Calu3 (cell line): ENCODE results near the gene TENM4. TPM values are rescaled to one million over a fixed set of nuclear protein-coding genes. Genes with fewer than 3 reads are reported as not detected.

Source experiments
- BruUV-seq: library from RNA; stranded (reverse); fragments of 400-500 nt; replicated peaks from 2 replicates; lab custom pipeline; 2021; lab: Mats Ljungman, UMichigan
- CTCF ChIA-PET: fragments of 300-600 bp; sonication (Branson Sonifier 250); formaldehyde crosslinking; loops from one replicate; lab custom pipeline; 2022; ENCODE audit warnings: antibody characterized with exemption; lab: Charles Lee
- DNase-seq: peaks from one replicate; pipeline ENCODE4 v3.0.0; 2022
- H3K27ac Mint-ChIP-seq: one replicate; pipeline ENCODE4 v1.8.0; 2022; ENCODE audit warnings: mixed read lengths; ENCODE audit not compliant: unreplicated experiment
- H3K27me3 Mint-ChIP-seq: one replicate; pipeline ENCODE4 v1.8.0; 2022; ENCODE audit warnings: mixed read lengths; ENCODE audit not compliant: unreplicated experiment
- H3K36me3 Mint-ChIP-seq: one replicate; pipeline ENCODE4 v1.8.0; 2022; ENCODE audit warnings: mild to moderate bottlenecking, moderate library complexity, mixed read lengths; ENCODE audit not compliant: insufficient read depth, unreplicated experiment
- H3K4me1 Mint-ChIP-seq: one replicate; pipeline ENCODE4 v1.8.0; 2022; ENCODE audit warnings: mild to moderate bottlenecking, low read depth, mixed read lengths; ENCODE audit not compliant: unreplicated experiment
- H3K4me3 Mint-ChIP-seq: one replicate; pipeline ENCODE4 v1.8.0; 2022; ENCODE audit warnings: mild to moderate bottlenecking, low read depth, moderate library complexity, mixed read lengths; ENCODE audit not compliant: unreplicated experiment
- H3K9me3 Mint-ChIP-seq: one replicate; pipeline ENCODE4 v1.8.0; 2022; ENCODE audit warnings: low read depth, mixed read lengths; ENCODE audit not compliant: unreplicated experiment
- intact Hi-C: fragments of 100-400 bp; cut with micrococcal nuclease; formaldehyde crosslinking; loops from one replicate; pipeline ENCODE4 v1.10.0; 2022; ENCODE audit not compliant: unreplicated experiment
- total RNA-seq: library from RNA; stranded (reverse); gene quantifications from 2 replicates; pipeline ENCODE4 v1.2.3, GENCODE V29; 2022
- TF ChIP-seq, protein P1 (sequence below): fragments of 200-600 bp; IDR thresholded peaks from one replicate; pipeline ENCODE4 v1.8.0; 2022; ENCODE audit warnings: antibody characterized with exemption; ENCODE audit not compliant: unreplicated experiment

Gene TENM4
- total RNA-seq, 1 experiment from 2014 or later = not detected

DNA sequence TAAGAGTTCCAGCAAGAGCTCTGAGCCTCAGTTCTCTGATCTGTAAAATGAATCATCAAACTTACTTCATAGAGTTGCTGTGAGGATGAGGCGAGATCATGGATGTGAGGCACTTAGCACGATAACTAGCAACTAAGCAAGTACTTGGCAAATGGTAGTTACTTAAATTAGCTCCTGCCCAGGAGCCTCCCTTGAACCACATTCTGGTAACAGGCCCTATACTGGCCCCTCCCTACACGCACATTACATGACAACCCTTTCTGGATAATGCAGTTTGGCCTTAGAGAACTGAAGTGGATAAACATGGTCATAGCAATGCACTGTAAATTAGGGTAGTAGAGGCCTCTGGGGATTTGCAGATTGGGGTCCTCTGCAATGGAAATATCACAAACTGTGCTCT, 678.7 kb downstream of the TENM4 start:
- CTCF ChIA-PET = interaction anchor here (1.1 kb wide), 1 partner anchor 80 kb away, joined by 4 read pairs; no protein-coding TSS in a partner anchor
- Mint-ChIP-seq H3K27ac (no peak overlapping the region), H3K4me1 (no peaks in the 10 kb centered on the region), H3K36me3 (no peaks in the 10 kb centered on the region), H3K27me3 (peaks cover 77% of the 10 kb centered on the region), H3K4me3 (no peak overlapping the region), H3K9me3 (no peaks in the 10 kb centered on the region)
- no TSS peak for BruUV-seq
- TF ChIP-seq, protein P1, sequence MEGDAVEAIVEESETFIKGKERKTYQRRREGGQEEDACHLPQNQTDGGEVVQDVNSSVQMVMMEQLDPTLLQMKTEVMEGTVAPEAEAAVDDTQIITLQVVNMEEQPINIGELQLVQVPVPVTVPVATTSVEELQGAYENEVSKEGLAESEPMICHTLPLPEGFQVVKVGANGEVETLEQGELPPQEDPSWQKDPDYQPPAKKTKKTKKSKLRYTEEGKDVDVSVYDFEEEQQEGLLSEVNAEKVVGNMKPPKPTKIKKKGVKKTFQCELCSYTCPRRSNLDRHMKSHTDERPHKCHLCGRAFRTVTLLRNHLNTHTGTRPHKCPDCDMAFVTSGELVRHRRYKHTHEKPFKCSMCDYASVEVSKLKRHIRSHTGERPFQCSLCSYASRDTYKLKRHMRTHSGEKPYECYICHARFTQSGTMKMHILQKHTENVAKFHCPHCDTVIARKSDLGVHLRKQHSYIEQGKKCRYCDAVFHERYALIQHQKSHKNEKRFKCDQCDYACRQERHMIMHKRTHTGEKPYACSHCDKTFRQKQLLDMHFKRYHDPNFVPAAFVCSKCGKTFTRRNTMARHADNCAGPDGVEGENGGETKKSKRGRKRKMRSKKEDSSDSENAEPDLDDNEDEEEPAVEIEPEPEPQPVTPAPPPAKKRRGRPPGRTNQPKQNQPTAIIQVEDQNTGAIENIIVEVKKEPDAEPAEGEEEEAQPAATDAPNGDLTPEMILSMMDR = no peak
- intact Hi-C loops = no loop called here
- DNase-seq = no peak

- H3K9me3 Mint-ChIP-seq = no peaks in the 10 kb centered on the region
- H3K27ac Mint-ChIP-seq = no peak overlapping the region
- peaks cover 85% of the 10 kb centered on the region for H3K27me3 Mint-ChIP-seq
- no TSS peak for BruUV-seq
- DNase-seq = no peak
- TF ChIP-seq, protein P1 = no peak
- H3K4me1 Mint-ChIP-seq = no peaks in the 10 kb centered on the region
- H3K4me3 Mint-ChIP-seq = no peak overlapping the region
- H3K36me3 Mint-ChIP-seq = no peaks in the 10 kb centered on the region
- intact Hi-C loops = no loop called here
- CTCF ChIA-PET = interaction anchor here (1.7 kb wide), 1 partner anchor 43 kb away, joined by 3 read pairs; no protein-coding TSS in a partner anchor
Observed at GRCh38 chr11:78759071-78759470, 681.8 kb downstream of the TENM4 start.

DNA sequence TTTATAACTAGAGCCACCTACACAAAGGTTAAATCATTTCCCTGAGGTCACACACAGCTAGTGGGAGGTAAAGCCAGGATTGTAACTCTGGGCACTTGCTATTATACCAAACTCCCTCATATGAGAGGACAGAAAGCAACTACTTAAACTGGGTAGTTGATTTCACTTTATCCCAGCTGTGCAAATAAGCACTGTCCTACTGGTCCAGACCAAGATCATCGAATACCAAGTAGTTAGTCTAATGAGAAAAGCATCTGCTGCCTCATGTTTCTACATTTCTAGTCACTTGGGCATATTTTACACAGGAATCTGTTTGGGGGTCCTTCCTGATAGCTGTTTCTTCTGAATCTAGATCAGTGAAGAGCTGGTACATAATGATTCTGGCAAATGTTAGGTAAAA, 687.5 kb downstream of the TENM4 start:
- TF ChIP-seq, protein P1 = no peak
- Mint-ChIP-seq H3K27me3 (peaks cover 90% of the 10 kb centered on the region), H3K9me3 (no peaks in the 10 kb centered on the region), H3K36me3 (no peaks in the 10 kb centered on the region), H3K27ac (no peak overlapping the region), H3K4me1 (no peaks in the 10 kb centered on the region), H3K4me3 (no peak overlapping the region)
- CTCF ChIA-PET = interaction anchor here (1.0 to 1.7 kb wide), 2 partner anchors 14 to 107 kb away, joined by 3 read pairs; no protein-coding TSS in a partner anchor
- DNase-seq = no peak
- no TSS peak for BruUV-seq
- intact Hi-C loops = no loop called here

- H3K4me3 Mint-ChIP-seq = no peak overlapping the region
- CTCF ChIA-PET = no interaction called here
- no peak for DNase-seq
- intact Hi-C loops = no loop called here
- H3K27ac Mint-ChIP-seq = no peak overlapping the region
- H3K9me3 Mint-ChIP-seq = no peaks in the 10 kb centered on the region
- H3K27me3 Mint-ChIP-seq = peaks cover 90% of the 10 kb centered on the region
- TF ChIP-seq, protein P1 = no peak
- H3K4me1 Mint-ChIP-seq = no peaks in the 10 kb centered on the region
- no TSS peak for BruUV-seq
- H3K36me3 Mint-ChIP-seq = no peaks in the 10 kb centered on the region
Observed at GRCh38 chr11:78752494-78752893, 688.3 kb downstream of the TENM4 start.
